Testis (tissue), 3 donors: ENCODE results near the gene PZP. TPM values are rescaled to one million over a fixed set of nuclear protein-coding genes. Genes with fewer than 3 reads are reported as not detected.
"Not testable (repeated sequence)": the region's sequence is repeated elsewhere in the genome, so short reads cannot be mapped to it uniquely, and the experiment has no call there.

Experiments used
- DNase-seq: peaks from one replicate; pipeline ENCODE4 v3.0.0-alpha.2; 2019
- H3K27ac ChIP-seq, 2 donors: fragments of 200-600 bp; sonication (generic); one replicate each; pipeline ENCODE4 v1.5.1; 2019
- H3K27me3 ChIP-seq: fragments of 200-600 bp; sonication (generic); one replicate; pipeline ENCODE4 v1.5.1; 2019
- H3K36me3 ChIP-seq: fragments of 200-600 bp; sonication (generic); one replicate; pipeline ENCODE4 v1.5.1; 2017; ENCODE audit warnings: low read depth; ENCODE audit errors: missing control alignments
- H3K4me1 ChIP-seq: fragments of 200-600 bp; sonication (generic); one replicate; pipeline ENCODE4 v1.5.1; 2019
- H3K4me3 ChIP-seq, 2 donors: fragments of 200-600 bp; sonication (generic); one replicate each; pipeline ENCODE4 v1.5.1; 2017 to 2019
- H3K9me3 ChIP-seq: fragments of 200-600 bp; sonication (generic); one replicate; pipeline ENCODE4 v1.5.1; 2017
- POLR2A ChIP-seq: fragments of 450-650 bp; IDR thresholded peaks from one replicate; pipeline ENCODE4 v1.6.1; 2017; ENCODE audit warnings: antibody characterized with exemption, mild to moderate bottlenecking, moderate library complexity
- WGBS, 2 donors: methylation state at CpG; one replicate each; pipeline ENCODE4 v1.1.5; 2018; 5-methylcytosine and 5-hydroxymethylcytosine counted together
- intact Hi-C: fragments of 100-400 bp; cut with DNase I; formaldehyde crosslinking; loops from one replicate; pipeline ENCODE4 v1.15.1; 2023; ENCODE audit warnings: low total_unique reads
- polyA plus RNA-seq: library from polyadenylated mRNA; stranded (reverse); fragments of 350-450 nt; fragmentation: Illumina TruSeq; extraction: RNeasy Lipid Tissue Mini Kit (QIAGEN cat#74804); gene quantifications from one replicate; pipeline ENCODE4 v1.2.3, GENCODE V29; 2014; ENCODE audit warnings: low read depth, low replicate concordance; ENCODE audit not compliant: insufficient read depth
- total RNA-seq, 2 donors: library from RNA; depleted of rRNA; stranded (reverse); fragments of >200 nt; gene quantifications; one replicate each; pipeline ENCODE4 v1.2.3, GENCODE V29; 2016
- TF ChIP-seq, protein P1 (sequence below), 3 experiments: fragments of 450-650 bp in 2 of 3; fragments of 200-600 bp in 1 of 3; sonication (generic) in 1 of 3; IDR thresholded peaks; one replicate each; pipeline ENCODE4 v1.5.1; 2016 to 2019; ENCODE audit warnings: antibody characterized with exemption in 3 of 3, mild to moderate bottlenecking in 2 of 3, moderate library complexity in 1 of 3

PZP gene
- total and polyA plus RNA-seq, 3 donors from 2014 or later = 4.6 to 10.7 (median 6.5) TPM

DNA sequence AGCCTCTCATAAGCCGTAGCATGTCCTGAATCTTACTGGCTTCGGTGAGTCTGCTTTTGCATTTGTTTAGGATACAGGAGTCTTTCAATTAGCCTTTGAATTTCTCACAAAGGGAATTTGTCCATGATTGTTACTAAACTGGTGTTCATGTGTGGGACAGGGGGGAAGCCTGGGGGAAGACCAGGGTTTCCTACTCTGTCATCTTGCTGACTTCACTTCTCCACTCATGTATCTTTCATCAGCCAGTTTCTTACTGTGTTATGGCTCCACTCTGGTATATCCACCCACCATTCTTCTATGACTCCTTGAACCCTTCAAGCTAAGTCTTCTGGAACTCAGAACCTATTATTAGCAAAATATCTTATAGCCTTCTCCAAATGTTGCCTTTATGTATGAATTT, 60.7 kb downstream of the PZP start:
- Histone ChIP-seq H3K27ac (no peak overlapping the region), H3K36me3 (no peaks in the 10 kb centered on the region), H3K4me1 (no peaks in the 10 kb centered on the region), H3K4me3 (no peak overlapping the region), H3K9me3 (no peaks in the 10 kb centered on the region), H3K27me3 (no peaks in the 10 kb centered on the region)
- DNase-seq = no peak
- intact Hi-C loops = no loop called here
- WGBS, 2 donors = 89 to 97% methylated on average over 2 of the region's 2 CpGs
- TF ChIP-seq POLR2A = no peak
- TF ChIP-seq, protein P1, sequence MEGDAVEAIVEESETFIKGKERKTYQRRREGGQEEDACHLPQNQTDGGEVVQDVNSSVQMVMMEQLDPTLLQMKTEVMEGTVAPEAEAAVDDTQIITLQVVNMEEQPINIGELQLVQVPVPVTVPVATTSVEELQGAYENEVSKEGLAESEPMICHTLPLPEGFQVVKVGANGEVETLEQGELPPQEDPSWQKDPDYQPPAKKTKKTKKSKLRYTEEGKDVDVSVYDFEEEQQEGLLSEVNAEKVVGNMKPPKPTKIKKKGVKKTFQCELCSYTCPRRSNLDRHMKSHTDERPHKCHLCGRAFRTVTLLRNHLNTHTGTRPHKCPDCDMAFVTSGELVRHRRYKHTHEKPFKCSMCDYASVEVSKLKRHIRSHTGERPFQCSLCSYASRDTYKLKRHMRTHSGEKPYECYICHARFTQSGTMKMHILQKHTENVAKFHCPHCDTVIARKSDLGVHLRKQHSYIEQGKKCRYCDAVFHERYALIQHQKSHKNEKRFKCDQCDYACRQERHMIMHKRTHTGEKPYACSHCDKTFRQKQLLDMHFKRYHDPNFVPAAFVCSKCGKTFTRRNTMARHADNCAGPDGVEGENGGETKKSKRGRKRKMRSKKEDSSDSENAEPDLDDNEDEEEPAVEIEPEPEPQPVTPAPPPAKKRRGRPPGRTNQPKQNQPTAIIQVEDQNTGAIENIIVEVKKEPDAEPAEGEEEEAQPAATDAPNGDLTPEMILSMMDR (IDR thresholded peaks at IDR 0.05) = no peak

DNA sequence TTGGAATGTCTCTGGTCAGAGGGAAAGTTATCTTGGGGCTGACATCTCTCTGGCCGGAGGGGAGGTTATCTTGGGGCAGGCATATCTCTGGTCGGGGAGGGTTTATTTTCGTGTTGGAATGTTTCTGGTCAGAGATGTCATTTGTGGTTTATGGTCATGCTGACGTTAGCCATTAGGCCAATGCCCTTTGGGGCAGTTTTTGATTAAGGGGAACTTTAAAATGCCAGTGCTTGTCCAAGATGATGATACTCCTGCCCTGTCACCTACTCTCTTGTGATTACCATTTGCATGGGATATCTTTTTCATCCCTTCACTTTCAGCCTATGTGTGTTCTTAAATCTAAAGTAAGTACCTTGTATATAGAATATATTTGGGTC, 63.5 kb downstream of the PZP start:
- WGBS, 2 donors = 34 to 48% methylated on average over 4 of the region's 4 CpGs
- no peak for DNase-seq
- no peak for TF ChIP-seq POLR2A
- TF ChIP-seq, protein P1 (IDR thresholded peaks at IDR 0.05) = no peak

DNA sequence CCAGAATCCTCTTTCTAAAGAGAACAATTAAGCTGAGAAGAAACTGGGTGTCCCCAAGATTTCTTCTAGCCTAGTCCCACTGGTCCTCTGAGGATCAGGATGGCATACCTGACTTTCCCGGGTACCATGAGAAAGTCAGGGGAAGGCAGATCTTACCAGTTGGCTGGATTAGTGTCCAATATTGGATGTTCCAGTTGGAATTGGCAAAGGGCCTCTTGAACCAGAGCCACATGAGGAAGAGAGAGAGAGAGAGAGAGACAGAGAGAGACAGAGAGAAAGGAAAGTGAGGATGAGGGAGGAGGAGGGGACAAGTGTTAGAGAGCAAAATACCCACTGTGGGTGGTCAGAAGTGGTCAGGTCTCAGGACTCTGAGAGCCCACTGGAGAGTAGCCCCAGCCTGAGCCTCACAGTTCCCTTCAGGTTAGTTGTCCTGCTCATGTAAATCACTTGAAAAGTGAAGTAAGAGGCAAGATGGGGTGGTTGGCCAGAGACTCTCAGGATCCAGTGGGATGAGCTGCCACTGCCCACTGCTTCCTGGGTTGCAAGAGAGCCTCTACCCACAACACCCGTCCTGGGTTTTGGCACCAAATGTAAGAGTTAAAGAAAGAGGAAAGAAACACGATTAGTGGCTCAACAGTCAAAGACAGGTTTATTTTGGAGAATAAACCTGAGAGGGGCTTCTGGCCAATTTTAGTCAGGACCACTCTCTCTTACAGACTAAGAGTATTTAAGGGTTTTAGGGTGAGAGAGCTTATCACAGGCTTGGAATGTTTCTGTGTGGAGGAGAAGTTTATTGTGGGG, 64.1 kb downstream of the PZP start:
- H3K36me3 ChIP-seq = no peaks in the 10 kb centered on the region
- intact Hi-C loops = no loop called here
- 91 to 92% methylated on average over 3 of the region's 3 CpGs for WGBS, 2 donors
- no peak for TF ChIP-seq POLR2A
- TF ChIP-seq, protein P1 (IDR thresholded peaks at IDR 0.05) = no peak
- no peak overlapping the region for H3K27ac ChIP-seq
- no peaks in the 10 kb centered on the region for H3K9me3 ChIP-seq
- no peak overlapping the region for H3K4me3 ChIP-seq
- H3K4me1 ChIP-seq = no peaks in the 10 kb centered on the region
- DNase-seq = no peak
- H3K27me3 ChIP-seq = no peaks in the 10 kb centered on the region

More for the DNA sequence above, 63.5 kb downstream of the PZP start:
- Histone ChIP-seq H3K27ac (no peak overlapping the region), H3K27me3 (no peaks in the 10 kb centered on the region), H3K36me3 (no peaks in the 10 kb centered on the region), H3K4me1 (no peaks in the 10 kb centered on the region), H3K4me3 (no peak overlapping the region), H3K9me3 (no peaks in the 10 kb centered on the region)
- intact Hi-C loops = no loop called here

DNA sequence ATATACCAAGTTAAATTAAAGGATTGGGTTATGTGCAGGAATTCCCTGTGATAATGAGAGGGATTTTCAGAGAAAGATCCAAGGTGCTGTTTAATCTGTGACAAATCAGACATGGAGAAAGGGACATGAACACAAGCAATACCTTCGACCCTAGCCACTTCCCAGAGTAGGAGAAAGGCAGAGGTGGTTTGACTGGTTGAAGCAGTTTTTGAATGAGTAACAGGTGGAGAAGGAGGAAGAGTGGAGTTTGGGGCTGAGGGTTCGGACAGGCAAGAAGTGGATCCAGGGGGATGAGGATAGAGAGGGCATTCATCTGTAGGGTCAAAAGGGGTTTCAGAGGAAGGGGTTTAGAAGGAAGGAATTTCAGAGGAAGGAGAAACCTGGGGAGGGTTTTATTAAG, 65.1 kb downstream of the PZP start:
- WGBS, 2 donors = 76 to 89% methylated on average over 2 of the region's 2 CpGs
- H3K27me3 ChIP-seq = no peaks in the 10 kb centered on the region
- H3K4me1 ChIP-seq = no peaks in the 10 kb centered on the region
- no peaks in the 10 kb centered on the region for H3K36me3 ChIP-seq
- H3K9me3 ChIP-seq = no peaks in the 10 kb centered on the region
- no peak overlapping the region for H3K27ac ChIP-seq
- H3K4me3 ChIP-seq = no peak overlapping the region
- DNase-seq = no peak
- TF ChIP-seq POLR2A = no peak
- TF ChIP-seq, protein P1 (IDR thresholded peaks at IDR 0.05) = no peak
- intact Hi-C loops = no loop called here

DNA sequence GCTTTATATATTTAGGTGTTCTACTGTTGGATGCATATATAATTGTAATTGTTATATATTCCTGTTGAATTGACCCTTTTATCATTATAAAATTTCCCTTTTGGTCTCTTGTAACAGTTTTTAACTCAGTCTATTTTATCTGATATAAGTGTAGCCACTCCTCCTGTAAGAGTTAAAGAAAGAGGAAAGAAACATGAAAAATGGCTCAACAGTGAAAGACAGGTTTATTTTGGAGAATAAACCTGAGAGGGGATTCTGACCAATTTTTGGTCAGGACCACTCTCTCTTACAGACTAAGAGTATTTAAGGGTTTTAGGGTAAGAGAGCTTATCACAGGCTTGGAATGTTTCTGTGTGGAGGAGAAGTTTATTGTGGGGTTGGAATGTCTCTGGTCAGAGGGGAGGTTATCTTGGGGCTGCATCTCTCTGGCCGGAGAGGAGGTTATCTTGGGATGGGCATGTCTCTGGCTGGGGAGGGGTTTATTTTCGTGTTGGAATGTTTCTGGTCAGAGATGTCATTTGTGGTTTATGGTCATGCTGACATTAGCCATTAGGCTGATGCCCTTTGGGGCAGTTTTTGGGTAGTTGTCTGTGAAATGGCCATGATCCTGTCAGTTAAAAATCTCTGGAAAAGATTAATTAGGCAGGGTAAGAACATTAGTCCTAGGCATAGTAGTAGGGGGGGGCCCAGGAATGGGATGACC, 68.5 kb downstream of the PZP start:
- intact Hi-C loops, H3K4me3 ChIP-seq, H3K4me1 ChIP-seq, H3K36me3 ChIP-seq, H3K27me3 ChIP-seq, H3K9me3 ChIP-seq, DNase-seq, H3K27ac ChIP-seq: not testable (repeated sequence)
- 38% methylated on average over 2 of the region's 2 CpGs for WGBS, 2 donors
